Liver (tissue), 9 donors: ENCODE results near the gene ASB13. TPM values are rescaled to one million over a fixed set of nuclear protein-coding genes. Genes with fewer than 3 reads are reported as not detected.

Experiments
- DNase-seq: peaks from one replicate; pipeline ENCODE4 v3.0.0-alpha.2; 2017; ENCODE audit warnings: low spot score
- H3K27ac ChIP-seq, 2 donors: one replicate each; pipeline ENCODE4 v1.7.0; 2013; ENCODE audit warnings: inconsistent platforms in 2 of 2, low read length in 2 of 2, control low read depth in 1 of 2, low read depth in 1 of 2, mild to moderate bottlenecking in 1 of 2
- H3K27me3 ChIP-seq, 4 donors: one replicate each; pipeline versions ENCODE4 v1.6.1 to v1.7.0; 2013; ENCODE audit warnings: low read length in 3 of 4, inconsistent platforms in 1 of 4, mild to moderate bottlenecking in 1 of 4, moderate library complexity in 1 of 4; ENCODE audit not compliant: control insufficient read depth in 4 of 4, insufficient read depth in 4 of 4
- H3K36me3 ChIP-seq, 4 donors: one replicate each; pipeline versions ENCODE4 v1.6.1 to v1.7.0; 2013; ENCODE audit warnings: low read length in 3 of 4, mild to moderate bottlenecking in 3 of 4, low read depth in 1 of 4, moderate library complexity in 1 of 4; ENCODE audit not compliant: control insufficient read depth in 4 of 4, insufficient read depth in 3 of 4
- H3K4me1 ChIP-seq, 4 donors: one replicate each; pipeline versions ENCODE4 v1.6.1 to v1.7.0; 2013; ENCODE audit warnings: low read length in 3 of 4, mild to moderate bottlenecking in 3 of 4, moderate library complexity in 1 of 4; ENCODE audit not compliant: control insufficient read depth in 4 of 4, insufficient read depth in 4 of 4
- H3K4me3 ChIP-seq, 3 donors: one replicate each; pipeline versions ENCODE4 v1.6.1 to v1.7.0; 2013; ENCODE audit warnings: low read length in 3 of 3, control low read depth in 1 of 3, low read depth in 1 of 3, mild to moderate bottlenecking in 1 of 3
- H3K9ac ChIP-seq, 2 donors: one replicate each; pipeline ENCODE4 v1.7.0; 2013; ENCODE audit warnings: low read length in 2 of 2, mild to moderate bottlenecking in 2 of 2, moderate library complexity in 2 of 2, control low read depth in 1 of 2, low read depth in 1 of 2
- H3K9me3 ChIP-seq, 4 donors: one replicate each; pipeline versions ENCODE4 v1.6.1 to v1.7.0; 2013; ENCODE audit warnings: low read length in 3 of 4; ENCODE audit not compliant: control insufficient read depth in 4 of 4
- EGR1 ChIP-seq, 2 donors: IDR thresholded peaks; 2 replicates each; pipeline ENCODE4 v1.6.1; 2016 to 2018; ENCODE audit warnings: antibody characterized with exemption in 2 of 2, low read depth in 2 of 2
- FOXA2 ChIP-seq: IDR thresholded peaks from 2 replicates; pipeline ENCODE4 v1.6.1; 2016; ENCODE audit warnings: antibody characterized with exemption
- HNF4A ChIP-seq, 2 donors: conservative IDR thresholded peaks; 2 replicates each; pipeline ENCODE4 v1.6.1; 2016; ENCODE audit warnings: antibody characterized with exemption in 2 of 2, mild to moderate bottlenecking in 2 of 2
- JUND ChIP-seq, 2 donors: IDR thresholded peaks; 2 replicates each; pipeline ENCODE4 v1.6.1; 2016; ENCODE audit warnings: antibody characterized with exemption in 2 of 2
- RAD21 ChIP-seq, 2 donors: IDR thresholded peaks; 2 replicates each; pipeline ENCODE4 v1.6.1; 2016; ENCODE audit warnings: antibody characterized with exemption in 2 of 2, mild to moderate bottlenecking in 2 of 2
- RXRA ChIP-seq, 2 donors: IDR thresholded peaks; 2 replicates each; pipeline ENCODE4 v1.6.1; 2017 to 2018; ENCODE audit warnings: antibody characterized with exemption in 2 of 2, mild to moderate bottlenecking in 1 of 2
- YY1 ChIP-seq: IDR thresholded peaks from 2 replicates; pipeline ENCODE4 v1.6.1; 2016; ENCODE audit warnings: antibody characterized with exemption, mild to moderate bottlenecking
- WGBS: extraction: QIAGEN DNeasy Blood & Tissue Kit; methylation state at CpG from one replicate; pipeline ENCODE4 v1.1.7; 2013; 5-methylcytosine and 5-hydroxymethylcytosine counted together
- polyA plus RNA-seq, 2 donors: library from polyadenylated mRNA; stranded (reverse) in 1 of 2; unstranded in 1 of 2; fragments of 200-250 nt in 1 of 2; fragments of >200 nt in 1 of 2; fragmentation: Nextera tagmentation in 1 of 2; extraction: Ambion mirVana in 1 of 2; gene quantifications; one replicate each; pipeline versions ENCODE4 v1.2.1 to v1.2.3, GENCODE V29; 2013 to 2015
- total RNA-seq, 2 donors: library from RNA; depleted of rRNA; stranded (reverse); fragments of >200 nt; gene quantifications; one replicate each; pipeline ENCODE4 v1.2.3, GENCODE V29; 2014
- TF ChIP-seq, protein P1 (sequence below): IDR thresholded peaks from 2 replicates; pipeline ENCODE4 v1.6.1; 2016; ENCODE audit warnings: antibody characterized with exemption, mild to moderate bottlenecking
- TF ChIP-seq, protein P2 (sequence below): IDR thresholded peaks from 2 replicates; pipeline ENCODE4 v1.6.1; 2016; ENCODE audit warnings: antibody characterized with exemption
- TF ChIP-seq, protein P3 (sequence below): IDR thresholded peaks from 2 replicates; pipeline ENCODE4 v1.6.1; 2016; ENCODE audit warnings: antibody characterized with exemption
- TF ChIP-seq, protein P4 (sequence below): fragments of 150-350 bp; IDR thresholded peaks from 2 replicates; pipeline ENCODE4 v1.5.1; 2017; ENCODE audit warnings: improper control_type of control experiment, low read depth, low read length; ENCODE audit not compliant: missing input control
- donor health status: healthy.
- donor health status: healthy.
- donor health status: healthy.
- donor health status: healthy.
- donor health status: healthy.

Gene ASB13
- total and polyA plus RNA-seq, 4 donors, result 8.5 to 48.3 (median 42.5) TPM

DNA sequence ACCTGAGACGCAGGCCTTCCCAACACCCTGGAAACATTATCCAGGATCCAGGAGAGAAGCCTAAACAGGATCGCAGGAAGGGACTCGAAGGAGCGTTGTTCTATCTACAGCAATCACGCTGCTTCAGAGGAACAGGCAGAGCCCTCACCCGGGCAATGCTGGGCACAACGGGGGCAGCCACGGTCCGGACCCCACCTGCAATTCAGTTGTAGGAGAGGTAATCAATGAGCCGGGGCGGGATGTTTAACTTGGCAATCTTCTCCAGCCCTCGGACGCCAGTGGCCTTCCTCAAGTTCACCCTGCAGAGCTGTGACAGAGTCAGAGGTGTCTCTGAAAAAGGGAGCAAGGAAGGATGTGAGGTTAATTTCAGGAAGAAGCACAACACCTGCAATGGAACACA lies 25.9 kb downstream of the ASB13 start:
- Histone ChIP-seq H3K27ac (no peak overlapping the region), H3K4me1 (peaks cover 0 to 12% (median 10%) of the 10 kb centered on the region in 4 donors), H3K27me3 (no peaks in the 10 kb centered on the region), H3K9me3 (no peaks in the 10 kb centered on the region), H3K36me3 (peaks cover 15 to 39% (median 29%) of the 10 kb centered on the region in 4 donors), H3K9ac (no peak overlapping the region), H3K4me3 (no peak overlapping the region)
- no peak for DNase-seq
- TF ChIP-seq RAD21 (IDR thresholded peaks at IDR 0.05), result no peak
- TF ChIP-seq, protein P1, sequence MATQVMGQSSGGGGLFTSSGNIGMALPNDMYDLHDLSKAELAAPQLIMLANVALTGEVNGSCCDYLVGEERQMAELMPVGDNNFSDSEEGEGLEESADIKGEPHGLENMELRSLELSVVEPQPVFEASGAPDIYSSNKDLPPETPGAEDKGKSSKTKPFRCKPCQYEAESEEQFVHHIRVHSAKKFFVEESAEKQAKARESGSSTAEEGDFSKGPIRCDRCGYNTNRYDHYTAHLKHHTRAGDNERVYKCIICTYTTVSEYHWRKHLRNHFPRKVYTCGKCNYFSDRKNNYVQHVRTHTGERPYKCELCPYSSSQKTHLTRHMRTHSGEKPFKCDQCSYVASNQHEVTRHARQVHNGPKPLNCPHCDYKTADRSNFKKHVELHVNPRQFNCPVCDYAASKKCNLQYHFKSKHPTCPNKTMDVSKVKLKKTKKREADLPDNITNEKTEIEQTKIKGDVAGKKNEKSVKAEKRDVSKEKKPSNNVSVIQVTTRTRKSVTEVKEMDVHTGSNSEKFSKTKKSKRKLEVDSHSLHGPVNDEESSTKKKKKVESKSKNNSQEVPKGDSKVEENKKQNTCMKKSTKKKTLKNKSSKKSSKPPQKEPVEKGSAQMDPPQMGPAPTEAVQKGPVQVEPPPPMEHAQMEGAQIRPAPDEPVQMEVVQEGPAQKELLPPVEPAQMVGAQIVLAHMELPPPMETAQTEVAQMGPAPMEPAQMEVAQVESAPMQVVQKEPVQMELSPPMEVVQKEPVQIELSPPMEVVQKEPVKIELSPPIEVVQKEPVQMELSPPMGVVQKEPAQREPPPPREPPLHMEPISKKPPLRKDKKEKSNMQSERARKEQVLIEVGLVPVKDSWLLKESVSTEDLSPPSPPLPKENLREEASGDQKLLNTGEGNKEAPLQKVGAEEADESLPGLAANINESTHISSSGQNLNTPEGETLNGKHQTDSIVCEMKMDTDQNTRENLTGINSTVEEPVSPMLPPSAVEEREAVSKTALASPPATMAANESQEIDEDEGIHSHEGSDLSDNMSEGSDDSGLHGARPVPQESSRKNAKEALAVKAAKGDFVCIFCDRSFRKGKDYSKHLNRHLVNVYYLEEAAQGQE, result no peak
- TF ChIP-seq, protein P2, sequence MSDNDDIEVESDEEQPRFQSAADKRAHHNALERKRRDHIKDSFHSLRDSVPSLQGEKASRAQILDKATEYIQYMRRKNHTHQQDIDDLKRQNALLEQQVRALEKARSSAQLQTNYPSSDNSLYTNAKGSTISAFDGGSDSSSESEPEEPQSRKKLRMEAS, result no peak
- TF ChIP-seq HNF4A (conservative IDR thresholded peaks at IDR 0.05), result no peak
- no peak for TF ChIP-seq FOXA2
- no peak for TF ChIP-seq EGR1 (IDR thresholded peaks at IDR 0.05; ENCODE audit: low read depth in 2 of 2)
- no peak for TF ChIP-seq JUND (IDR thresholded peaks at IDR 0.05)
- no peak for TF ChIP-seq RXRA (IDR thresholded peaks at IDR 0.05)
- WGBS, result 90% methylated on average over 13 of the region's 13 CpGs

DNA sequence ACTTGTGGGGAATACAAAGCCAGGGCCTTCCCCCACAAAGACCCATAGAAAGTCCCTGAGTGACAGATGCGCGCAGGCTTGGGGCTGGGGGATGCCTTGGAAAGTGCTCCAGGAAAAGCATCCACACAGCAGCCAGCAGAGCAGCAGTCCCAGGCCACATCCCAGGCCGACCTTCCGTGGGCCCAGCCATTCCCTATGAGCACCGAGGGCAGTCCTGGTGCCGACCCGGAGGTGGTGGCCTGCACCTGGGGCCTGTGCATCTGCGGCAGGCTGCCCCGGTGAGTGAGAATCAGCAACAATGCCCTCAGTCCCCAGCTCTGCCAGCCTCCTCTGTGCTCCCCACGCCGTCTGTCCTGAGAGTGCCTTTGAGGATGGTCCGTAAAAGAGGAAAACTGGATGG lies 26.4 kb downstream of the ASB13 start:
- Histone ChIP-seq H3K4me3 (no peak overlapping the region), H3K36me3 (peaks cover 15 to 39% (median 29%) of the 10 kb centered on the region in 4 donors), H3K27ac (no peak overlapping the region), H3K9me3 (no peaks in the 10 kb centered on the region), H3K4me1 (peaks cover 0 to 9% (median 8%) of the 10 kb centered on the region in 4 donors), H3K9ac (no peak overlapping the region), H3K27me3 (no peaks in the 10 kb centered on the region)
- TF ChIP-seq RXRA (IDR thresholded peaks at IDR 0.05) (no peak), YY1 (no peak), RAD21 (IDR thresholded peaks at IDR 0.05) (no peak), JUND (IDR thresholded peaks at IDR 0.05) (no peak)
- TF ChIP-seq, protein P2, result no peak
- TF ChIP-seq, protein P1, result no peak
- TF ChIP-seq, protein P3, sequence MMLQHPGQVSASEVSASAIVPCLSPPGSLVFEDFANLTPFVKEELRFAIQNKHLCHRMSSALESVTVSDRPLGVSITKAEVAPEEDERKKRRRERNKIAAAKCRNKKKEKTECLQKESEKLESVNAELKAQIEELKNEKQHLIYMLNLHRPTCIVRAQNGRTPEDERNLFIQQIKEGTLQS, result no peak
- TF ChIP-seq, protein P4, sequence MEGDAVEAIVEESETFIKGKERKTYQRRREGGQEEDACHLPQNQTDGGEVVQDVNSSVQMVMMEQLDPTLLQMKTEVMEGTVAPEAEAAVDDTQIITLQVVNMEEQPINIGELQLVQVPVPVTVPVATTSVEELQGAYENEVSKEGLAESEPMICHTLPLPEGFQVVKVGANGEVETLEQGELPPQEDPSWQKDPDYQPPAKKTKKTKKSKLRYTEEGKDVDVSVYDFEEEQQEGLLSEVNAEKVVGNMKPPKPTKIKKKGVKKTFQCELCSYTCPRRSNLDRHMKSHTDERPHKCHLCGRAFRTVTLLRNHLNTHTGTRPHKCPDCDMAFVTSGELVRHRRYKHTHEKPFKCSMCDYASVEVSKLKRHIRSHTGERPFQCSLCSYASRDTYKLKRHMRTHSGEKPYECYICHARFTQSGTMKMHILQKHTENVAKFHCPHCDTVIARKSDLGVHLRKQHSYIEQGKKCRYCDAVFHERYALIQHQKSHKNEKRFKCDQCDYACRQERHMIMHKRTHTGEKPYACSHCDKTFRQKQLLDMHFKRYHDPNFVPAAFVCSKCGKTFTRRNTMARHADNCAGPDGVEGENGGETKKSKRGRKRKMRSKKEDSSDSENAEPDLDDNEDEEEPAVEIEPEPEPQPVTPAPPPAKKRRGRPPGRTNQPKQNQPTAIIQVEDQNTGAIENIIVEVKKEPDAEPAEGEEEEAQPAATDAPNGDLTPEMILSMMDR, result no peak
- WGBS, result 87% methylated on average over 12 of the region's 12 CpGs
- no peak for DNase-seq
